ENCODE results near the gene RPL7A.

Gene RPL7A

GRCh38 chr9:133348718-133349573, 928 bp downstream of the RPL7A start:
- peaks cover 73% of the 10 kb centered on the region for H3K36me3 ChIP-seq (ENCODE audit: control insufficient read depth, insufficient read depth, low read length)

GRCh38 chr9:133349965-133350616, 2.1 kb downstream of the RPL7A start:
- Histone ChIP-seq H3K27ac (ENCODE audit: low read depth, low read length) (no peak overlapping the region), H3K9ac (ENCODE audit: low read length) (no peak overlapping the region)

More at GRCh38 chr9:133348718-133349573, 928 bp downstream of the RPL7A start:
- Histone ChIP-seq H3K9me3 (ENCODE audit: control insufficient read depth, insufficient read depth, low read depth, low read length) (no peaks in the 10 kb centered on the region), H3K4me1 (ENCODE audit: control insufficient read depth, insufficient read depth, low read length) (peaks cover 11% of the 10 kb centered on the region; the same call in 1 of the 2 replicates), H3K27ac (ENCODE audit: low read depth, low read length) (peak overlapping the region; percentile 98), H3K4me3 (ENCODE audit: low read depth, low read length) (peak overlapping the region; percentile 78), H3K9ac (ENCODE audit: low read length) (peak overlapping the region; percentile 100), H3K27me3 (ENCODE audit: control insufficient read depth, insufficient read depth, low read length) (no peaks in the 10 kb centered on the region)

GRCh38 chr9:133351526-133351907, 3.5 kb downstream of the RPL7A start:
- peaks cover 52% of the 10 kb centered on the region for H3K36me3 ChIP-seq (ENCODE audit: control insufficient read depth, insufficient read depth, low read length)
- H3K27ac ChIP-seq (ENCODE audit: low read depth, low read length), result no peak overlapping the region
- H3K4me3 ChIP-seq (ENCODE audit: low read depth, low read length), result no peak overlapping the region
- no peaks in the 10 kb centered on the region for H3K9me3 ChIP-seq (ENCODE audit: control insufficient read depth, insufficient read depth, low read depth, low read length)
- no peak overlapping the region for H3K9ac ChIP-seq (ENCODE audit: low read length)
- no peaks in the 10 kb centered on the region for H3K27me3 ChIP-seq (ENCODE audit: control insufficient read depth, insufficient read depth, low read length)
- H3K4me1 ChIP-seq (ENCODE audit: control insufficient read depth, insufficient read depth, low read length), result peaks cover 7% of the 10 kb centered on the region; the same call in 1 of the 2 replicates

More at GRCh38 chr9:133349965-133350616, 2.1 kb downstream of the RPL7A start:
- H3K9me3 ChIP-seq (ENCODE audit: control insufficient read depth, insufficient read depth, low read depth, low read length), result no peaks in the 10 kb centered on the region
- peaks cover 65% of the 10 kb centered on the region for H3K36me3 ChIP-seq (ENCODE audit: control insufficient read depth, insufficient read depth, low read length)
- peak overlapping the region; percentile 78 for H3K4me3 ChIP-seq (ENCODE audit: low read depth, low read length)
- peaks cover 11% of the 10 kb centered on the region; the same call in 1 of the 2 replicates for H3K4me1 ChIP-seq (ENCODE audit: control insufficient read depth, insufficient read depth, low read length)
- H3K27me3 ChIP-seq (ENCODE audit: control insufficient read depth, insufficient read depth, low read length), result no peaks in the 10 kb centered on the region

GRCh38 chr9:133351908-133352634, 4.1 kb downstream of the RPL7A start:
- Histone ChIP-seq H3K36me3 (ENCODE audit: control insufficient read depth, insufficient read depth, low read length) (peaks cover 52% of the 10 kb centered on the region), H3K9me3 (ENCODE audit: control insufficient read depth, insufficient read depth, low read depth, low read length) (no peaks in the 10 kb centered on the region), H3K9ac (ENCODE audit: low read length) (no peak overlapping the region), H3K27me3 (ENCODE audit: control insufficient read depth, insufficient read depth, low read length) (no peaks in the 10 kb centered on the region), H3K27ac (ENCODE audit: low read depth, low read length) (no peak overlapping the region), H3K4me3 (ENCODE audit: low read depth, low read length) (no peak overlapping the region), H3K4me1 (ENCODE audit: control insufficient read depth, insufficient read depth, low read length) (0 out of 2 replicates have a peak, but pooled peaks cover 4% of the 10 kb centered on the region)

GRCh38 chr9:133352635-133353340, 4.8 kb downstream of the RPL7A start:
- H3K9ac ChIP-seq (ENCODE audit: low read length), result no peak overlapping the region
- H3K9me3 ChIP-seq (ENCODE audit: control insufficient read depth, insufficient read depth, low read depth, low read length), result no peaks in the 10 kb centered on the region
- 0 out of 2 replicates have a peak, but pooled peaks cover 12% of the 10 kb centered on the region for H3K4me1 ChIP-seq (ENCODE audit: control insufficient read depth, insufficient read depth, low read length)
- H3K27ac ChIP-seq (ENCODE audit: low read depth, low read length), result no peak overlapping the region
- no peak overlapping the region for H3K4me3 ChIP-seq (ENCODE audit: low read depth, low read length)
- no peaks in the 10 kb centered on the region for H3K27me3 ChIP-seq (ENCODE audit: control insufficient read depth, insufficient read depth, low read length)
- peaks cover 57% of the 10 kb centered on the region for H3K36me3 ChIP-seq (ENCODE audit: control insufficient read depth, insufficient read depth, low read length)

GRCh38 chr9:133353548-133353947, 5.5 kb downstream of the RPL7A start:
- H3K27me3 ChIP-seq (ENCODE audit: control insufficient read depth, insufficient read depth, low read length), result no peaks in the 10 kb centered on the region
- no peaks in the 10 kb centered on the region for H3K9me3 ChIP-seq (ENCODE audit: control insufficient read depth, insufficient read depth, low read depth, low read length)
- H3K9ac ChIP-seq (ENCODE audit: low read length), result no peak overlapping the region
- H3K4me3 ChIP-seq (ENCODE audit: low read depth, low read length), result no peak overlapping the region
- H3K27ac ChIP-seq (ENCODE audit: low read depth, low read length), result no peak overlapping the region
- 0 out of 2 replicates have a peak, but pooled peaks cover 12% of the 10 kb centered on the region for H3K4me1 ChIP-seq (ENCODE audit: control insufficient read depth, insufficient read depth, low read length)
- peaks cover 58% of the 10 kb centered on the region for H3K36me3 ChIP-seq (ENCODE audit: control insufficient read depth, insufficient read depth, low read length)

GRCh38 chr9:133354766-133355165, 6.7 kb downstream of the RPL7A start:
- no peak overlapping the region for H3K27ac ChIP-seq (ENCODE audit: low read depth, low read length)
- H3K9ac ChIP-seq (ENCODE audit: low read length), result peak overlapping the region; percentile 3
- 0 out of 2 replicates have a peak, but pooled peaks cover 7% of the 10 kb centered on the region for H3K4me1 ChIP-seq (ENCODE audit: control insufficient read depth, insufficient read depth, low read length)
- no peaks in the 10 kb centered on the region for H3K27me3 ChIP-seq (ENCODE audit: control insufficient read depth, insufficient read depth, low read length)
- no peaks in the 10 kb centered on the region for H3K9me3 ChIP-seq (ENCODE audit: control insufficient read depth, insufficient read depth, low read depth, low read length)
- H3K4me3 ChIP-seq (ENCODE audit: low read depth, low read length), result no peak overlapping the region
- H3K36me3 ChIP-seq (ENCODE audit: control insufficient read depth, insufficient read depth, low read length), result peaks cover 54% of the 10 kb centered on the region

GRCh38 chr9:133355881-133356357, 7.9 kb downstream of the RPL7A start:
- Histone ChIP-seq H3K4me3 (ENCODE audit: low read depth, low read length) (peak overlapping the region; percentile 94), H3K9ac (ENCODE audit: low read length) (peak overlapping the region; percentile 87), H3K9me3 (ENCODE audit: control insufficient read depth, insufficient read depth, low read depth, low read length) (no peaks in the 10 kb centered on the region), H3K27ac (ENCODE audit: low read depth, low read length) (no peak overlapping the region; the same call in 1 of the 2 replicates), H3K4me1 (ENCODE audit: control insufficient read depth, insufficient read depth, low read length) (0 out of 2 replicates have a peak, but pooled peaks cover 7% of the 10 kb centered on the region), H3K27me3 (ENCODE audit: control insufficient read depth, insufficient read depth, low read length) (no peaks in the 10 kb centered on the region), H3K36me3 (ENCODE audit: control insufficient read depth, insufficient read depth, low read length) (peaks cover 54% of the 10 kb centered on the region)

GRCh38 chr9:133356391-133357091, 8.5 kb downstream of the RPL7A start, which contains the start of the genes SURF1 and SURF2:
SURF1 (minus strand) TSS chr9:133356487; CDS start chr9:133356453, 34 bp downstream.
SURF2 (plus strand) TSS chr9:133356550; CDS start chr9:133356593, 43 bp downstream.
- no peaks in the 10 kb centered on the region for H3K27me3 ChIP-seq (ENCODE audit: control insufficient read depth, insufficient read depth, low read length)
- peak within 1 kb of the TSS; percentile 87 for H3K9ac ChIP-seq (ENCODE audit: low read length)
- H3K9me3 ChIP-seq (ENCODE audit: control insufficient read depth, insufficient read depth, low read depth, low read length), result no peaks in the 10 kb centered on the region
- peaks cover 54% of the 10 kb centered on the region for H3K36me3 ChIP-seq (ENCODE audit: control insufficient read depth, insufficient read depth, low read length)
- peak within 1 kb of the TSS; percentile 94 for H3K4me3 ChIP-seq (ENCODE audit: low read depth, low read length)
- H3K27ac ChIP-seq (ENCODE audit: low read depth, low read length), result peak within 1 kb of the TSS; percentile 21; the same call in 1 of the 2 replicates
- 0 out of 2 replicates have a peak, but pooled peaks cover 7% of the 10 kb centered on the region for H3K4me1 ChIP-seq (ENCODE audit: control insufficient read depth, insufficient read depth, low read length)
